ENCODE results near the gene ABI2. TPM values are rescaled to one million over a fixed set of nuclear protein-coding genes. Genes with fewer than 3 reads are reported as not detected.

The ABI2 gene
- total RNA-seq, 1 experiment from 2014 or later, result 141 TPM

- H3K27me3 ChIP-seq (ENCODE audit: insufficient read depth, low read length), result no peaks in the 10 kb centered on the region
- no peak overlapping the region for H4K91ac ChIP-seq (ENCODE audit: insufficient read length, low read depth, low read length)
- H3K79me2 ChIP-seq (ENCODE audit: insufficient read depth, low read length), result no peaks in the 10 kb centered on the region
- H3K27ac ChIP-seq (ENCODE audit: insufficient read length, low read depth, low read length), result no peak overlapping the region
- H3K23me2 ChIP-seq (ENCODE audit: insufficient read length, low read depth, low read length, poor library complexity, severe bottlenecking), result no peaks in the 10 kb centered on the region
- H2BK15ac ChIP-seq (ENCODE audit: low read depth, low read length), result no peak overlapping the region
- H4K8ac ChIP-seq (replicated peaks; ENCODE audit: insufficient read length, low read depth, low read length), result no peak overlapping the region
- no peak overlapping the region for H2AK5ac ChIP-seq (ENCODE audit: insufficient read length, low read length)
- no peak overlapping the region for H3T11ph ChIP-seq (ENCODE audit: low read length)
- H3K27ac Mint-ChIP-seq, result no peak overlapping the region
- H3K4me2 ChIP-seq (ENCODE audit: insufficient read depth, insufficient read length, low read length), result no peak overlapping the region
- peak; percentile 13; the same call in 1 of the 3 replicates for TF ChIP-seq CTCF (conservative IDR thresholded peaks at IDR 0.05)
- no peak overlapping the region for H3K56ac ChIP-seq (ENCODE audit: insufficient read length, low read depth, low read length)
- no peak overlapping the region for H2BK12ac ChIP-seq (ENCODE audit: insufficient read length, low read depth, low read length)
- no peaks in the 10 kb centered on the region for H4K20me1 ChIP-seq (ENCODE audit: control insufficient read depth, insufficient read depth, insufficient read length)
- no peak overlapping the region for H3K9ac ChIP-seq (ENCODE audit: extremely low read depth, insufficient read length, low read length)
- no peaks in the 10 kb centered on the region for H3K4me1 Mint-ChIP-seq
- H2BK120ac ChIP-seq (ENCODE audit: low read depth, low read length, poor library complexity, severe bottlenecking), result no peak overlapping the region
- DNase-seq, result no peak
- no peaks in the 10 kb centered on the region for H3K4me1 ChIP-seq (ENCODE audit: insufficient read depth, low read length)
- H2AFZ ChIP-seq (ENCODE audit: low read length), result no peak overlapping the region
- H3K36me3 Mint-ChIP-seq (ENCODE audit: insufficient read depth in 1 of 3, low read depth in 3 of 3), result peaks cover 2 to 41% (median 28%) of the 10 kb centered on the region in 3 experiments; a peak in 6 of 7 replicates
- no peak overlapping the region for H3K23ac ChIP-seq (ENCODE audit: insufficient read length, low read depth, low read length)
- H2BK20ac ChIP-seq (ENCODE audit: low read depth, low read length, poor library complexity, severe bottlenecking), result no peak overlapping the region
- H3K27me3 Mint-ChIP-seq (ENCODE audit: low read depth), result no peaks in the 10 kb centered on the region
- no peaks in the 10 kb centered on the region for H3K79me1 ChIP-seq (ENCODE audit: insufficient read depth, low read depth, low read length, poor library complexity, severe bottlenecking)
- H3K18ac ChIP-seq (ENCODE audit: insufficient read length, low read depth, low read length), result no peak overlapping the region
- no peak overlapping the region for H3K14ac ChIP-seq (ENCODE audit: insufficient read depth, low read length)
- no peaks in the 10 kb centered on the region for H3K9me3 Mint-ChIP-seq
- no peak overlapping the region for H3K4me3 Mint-ChIP-seq
- no peak overlapping the region for H2BK5ac ChIP-seq (ENCODE audit: insufficient read length, low read length)
- no peak overlapping the region for H4K5ac ChIP-seq (ENCODE audit: insufficient read length, low read depth, low read length)
- H3K4ac ChIP-seq (ENCODE audit: low read depth, low read length), result no peak overlapping the region
- H3K9me3 ChIP-seq (ENCODE audit: control insufficient read depth, low read depth, low read length), result no peaks in the 10 kb centered on the region
These were observed 48.9 kb upstream of the ABI2 start for GRCh38 chr2:203279288-203279687.
